HUES6 (cell line): ENCODE data around the gene KMT2C.
A peak's percentile ranks its signal among the peaks of the same experiment; 100 is the strongest.
"Not testable (repeated sequence)": the region's sequence is repeated elsewhere in the genome, so short reads cannot be mapped to it uniquely, and the experiment has no call there.

Experiments
- H3K27ac ChIP-seq: 2 replicates; pipeline ENCODE4 v1.7.0; 2013; ENCODE audit warnings: low read depth, mild to moderate bottlenecking, low read length, inconsistent platforms
- H3K27me3 ChIP-seq: 2 replicates; pipeline ENCODE4 v1.6.1; 2013; ENCODE audit warnings: low read length; ENCODE audit not compliant: control insufficient read depth, insufficient read depth
- H3K36me3 ChIP-seq: 2 replicates; pipeline ENCODE4 v1.6.1; 2013; ENCODE audit warnings: low read length; ENCODE audit not compliant: control insufficient read depth, insufficient read depth
- H3K4me1 ChIP-seq: 2 replicates; pipeline ENCODE4 v1.6.1; 2013; ENCODE audit warnings: low read length; ENCODE audit not compliant: control insufficient read depth, insufficient read depth
- H3K4me3 ChIP-seq: 2 replicates; pipeline ENCODE4 v1.5.1; 2013; ENCODE audit warnings: low read depth, low read length
- H3K9ac ChIP-seq: one replicate; pipeline ENCODE4 v1.6.1; 2013; ENCODE audit warnings: mild to moderate bottlenecking, low read length
- H3K9me3 ChIP-seq: 2 replicates; pipeline ENCODE4 v1.6.1; 2013; ENCODE audit warnings: low read depth, low read length; ENCODE audit not compliant: control insufficient read depth, insufficient read depth

The KMT2C gene

DNA sequence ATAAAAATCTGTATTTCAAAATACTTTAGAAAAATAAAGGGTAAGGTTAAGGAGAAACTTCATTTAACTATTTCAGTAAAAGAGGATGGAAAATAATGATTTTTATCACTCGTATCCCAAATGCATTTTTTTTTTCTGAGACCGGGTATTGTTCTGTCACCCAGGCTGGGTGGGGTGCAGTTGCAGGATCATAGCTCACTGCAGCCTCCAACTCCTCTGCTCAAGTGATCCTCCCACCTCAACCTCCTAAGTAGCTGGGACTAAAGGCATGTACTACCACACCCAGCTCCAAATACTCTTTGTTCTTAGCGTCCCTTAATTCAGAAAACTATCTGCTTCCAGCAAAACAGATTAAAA lies 11.8 kb downstream of the KMT2C start:
- peaks cover 25% of the 10 kb centered on the region for H3K9me3 ChIP-seq
- H3K36me3 ChIP-seq: peaks cover 9% of the 10 kb centered on the region; the same call in 1 of the 2 replicates
- no peaks in the 10 kb centered on the region for H3K27me3 ChIP-seq
- no peak overlapping the region for H3K4me3 ChIP-seq
- peaks cover 5% of the 10 kb centered on the region for H3K4me1 ChIP-seq
- no peak overlapping the region for H3K27ac ChIP-seq
- no peak overlapping the region for H3K9ac ChIP-seq

DNA sequence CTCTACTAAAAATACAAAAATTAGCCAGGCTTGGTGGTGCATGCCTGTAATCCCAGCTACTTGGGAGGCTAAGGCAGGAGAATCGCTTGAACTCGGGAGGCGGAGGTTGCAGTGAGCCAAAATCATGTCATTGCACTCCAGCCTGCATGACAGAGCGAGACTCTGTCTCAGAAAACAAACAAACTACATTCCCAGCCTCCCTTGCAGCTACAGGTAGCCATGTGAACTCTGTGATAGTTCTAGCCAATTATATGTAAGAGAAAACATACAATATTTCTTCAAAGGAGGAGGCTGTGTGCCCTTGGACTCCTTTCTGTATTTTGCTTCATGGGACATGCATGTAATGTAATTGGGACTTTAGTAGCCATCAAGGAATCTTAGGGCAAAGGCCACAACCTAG lies 12.6 kb downstream of the KMT2C start:
- not testable (repeated sequence) for H3K9ac ChIP-seq, H3K36me3 ChIP-seq, H3K27ac ChIP-seq, H3K4me1 ChIP-seq, H3K27me3 ChIP-seq, H3K4me3 ChIP-seq
- H3K9me3 ChIP-seq: peaks cover 25% of the 10 kb centered on the region

DNA sequence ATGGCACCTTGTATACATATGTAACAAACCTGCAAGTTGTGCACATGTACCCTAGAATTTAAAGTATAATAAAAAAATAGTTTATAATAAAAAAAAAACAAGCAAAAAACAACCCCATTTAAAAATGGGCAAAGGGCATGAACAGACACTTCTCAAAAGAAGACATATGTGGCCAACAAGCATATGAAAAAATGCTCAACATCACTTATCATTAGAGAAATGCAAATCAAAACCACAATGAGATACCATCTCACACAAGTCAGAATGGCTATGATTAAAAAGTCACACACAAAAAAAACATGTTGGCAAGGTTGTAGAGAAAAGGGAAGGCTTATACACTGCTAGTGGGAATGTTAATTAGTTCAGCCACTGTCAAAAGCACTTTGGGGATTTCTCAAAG lies 14.9 kb downstream of the KMT2C start:
- not testable (repeated sequence) for H3K27ac ChIP-seq, H3K4me1 ChIP-seq, H3K36me3 ChIP-seq, H3K4me3 ChIP-seq, H3K9ac ChIP-seq, H3K27me3 ChIP-seq
- H3K9me3 ChIP-seq: peaks cover 25% of the 10 kb centered on the region

DNA sequence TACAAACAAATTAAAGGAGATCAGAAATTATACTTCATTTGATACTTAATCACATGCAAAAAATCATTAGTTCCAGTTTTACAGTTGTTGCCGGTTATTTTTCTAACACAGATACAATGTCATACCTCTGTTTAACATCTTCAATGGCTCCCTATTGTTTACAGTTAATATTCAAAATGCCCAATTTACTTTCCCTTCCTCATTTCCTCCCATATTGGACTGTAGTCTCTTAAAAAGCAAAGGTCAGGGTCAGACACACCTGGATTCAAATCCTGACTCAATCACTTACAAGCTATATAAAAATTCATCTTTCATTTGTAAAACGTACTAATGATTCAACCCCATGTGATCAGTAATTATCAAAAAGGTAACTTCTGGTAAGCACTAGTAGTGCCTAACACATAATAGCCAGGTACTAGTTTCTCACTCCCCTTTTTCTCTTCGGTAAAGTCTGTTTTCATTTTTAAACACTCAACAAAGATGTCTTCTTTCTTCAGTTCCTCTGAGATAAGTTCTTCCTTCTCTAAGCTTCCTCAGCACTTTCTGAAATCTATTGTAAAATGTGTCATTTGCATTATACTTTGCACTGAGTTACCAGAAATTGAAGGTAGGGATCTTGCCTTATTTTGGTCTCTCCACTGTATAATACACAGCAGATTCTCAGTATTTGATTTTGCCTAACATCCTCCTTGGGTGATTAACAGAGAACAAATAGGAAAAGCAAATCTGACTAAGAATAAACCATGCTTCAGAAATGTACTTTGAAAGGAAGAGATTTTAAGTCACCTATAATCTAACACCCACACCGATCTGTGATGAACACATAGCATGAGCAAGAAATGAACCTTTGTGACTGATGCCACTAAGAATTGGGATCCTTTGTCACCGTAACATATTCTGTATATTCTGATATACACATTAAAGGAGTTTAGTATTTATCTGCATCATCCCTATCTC lies 16.1 kb downstream of the KMT2C start:
- peaks cover 9% of the 10 kb centered on the region; the same call in 1 of the 2 replicates for H3K36me3 ChIP-seq
- H3K27ac ChIP-seq: no peak overlapping the region

DNA sequence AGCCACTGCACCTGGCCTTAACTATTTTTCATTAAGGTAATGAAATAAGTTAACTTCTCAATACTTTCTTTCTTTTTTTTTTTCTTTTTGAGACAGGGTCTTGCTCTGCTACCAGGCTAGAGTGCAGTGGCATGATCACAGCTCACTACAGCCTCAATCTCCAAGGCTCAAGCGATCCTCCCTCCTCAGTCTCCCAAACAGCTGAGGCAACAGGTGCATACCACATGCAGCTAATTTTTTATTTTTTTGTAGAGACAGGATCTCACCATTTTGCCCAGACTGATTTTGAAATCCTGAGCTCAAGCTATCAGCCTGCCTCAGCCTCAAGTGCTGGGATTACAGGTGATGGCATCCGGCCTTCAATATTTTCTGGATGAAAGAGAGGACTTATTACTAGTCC lies 21.0 kb downstream of the KMT2C start:
- Histone ChIP-seq H3K36me3 (no peaks in the 10 kb centered on the region), H3K4me3 (no peak overlapping the region), H3K27me3 (no peaks in the 10 kb centered on the region), H3K27ac (no peak overlapping the region), H3K4me1 (no peaks in the 10 kb centered on the region; the same call in 1 of the 2 replicates), H3K9ac (no peak overlapping the region), H3K9me3 (peaks cover under 1% of the 10 kb centered on the region)

More for the DNA sequence above, 16.1 kb downstream of the KMT2C start:
- no peak overlapping the region for H3K4me3 ChIP-seq
- no peak overlapping the region for H3K9ac ChIP-seq
- peaks cover 25% of the 10 kb centered on the region for H3K9me3 ChIP-seq
- H3K4me1 ChIP-seq: no peaks in the 10 kb centered on the region
- no peaks in the 10 kb centered on the region for H3K27me3 ChIP-seq

DNA sequence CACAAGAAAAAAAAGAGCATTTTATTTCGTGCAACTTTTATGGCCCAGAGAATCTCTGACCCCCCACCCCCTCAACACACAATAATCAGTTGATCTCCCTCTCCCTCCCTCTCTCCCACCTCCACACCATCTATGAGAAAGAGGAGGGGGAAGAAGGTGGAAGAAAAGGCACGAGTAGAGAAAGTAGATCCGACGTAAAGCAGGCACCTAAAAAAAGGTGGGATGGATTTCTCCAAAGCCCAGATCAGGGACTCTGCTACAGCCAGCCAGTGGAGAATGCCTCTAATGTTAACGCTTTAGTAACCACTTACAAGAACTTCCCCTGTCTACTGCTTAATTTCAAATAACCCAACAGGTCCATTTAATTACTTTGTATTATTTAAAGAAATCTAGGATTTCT lies 24.4 kb downstream of the KMT2C start:
- peak overlapping the region; percentile 9 for H3K9ac ChIP-seq
- no peak overlapping the region for H3K27ac ChIP-seq
- no peaks in the 10 kb centered on the region for H3K36me3 ChIP-seq
- H3K27me3 ChIP-seq: no peaks in the 10 kb centered on the region
- H3K4me3 ChIP-seq: peak overlapping the region; percentile 46
- no peaks in the 10 kb centered on the region; the same call in 1 of the 2 replicates for H3K4me1 ChIP-seq
- peaks cover 12% of the 10 kb centered on the region for H3K9me3 ChIP-seq

DNA sequence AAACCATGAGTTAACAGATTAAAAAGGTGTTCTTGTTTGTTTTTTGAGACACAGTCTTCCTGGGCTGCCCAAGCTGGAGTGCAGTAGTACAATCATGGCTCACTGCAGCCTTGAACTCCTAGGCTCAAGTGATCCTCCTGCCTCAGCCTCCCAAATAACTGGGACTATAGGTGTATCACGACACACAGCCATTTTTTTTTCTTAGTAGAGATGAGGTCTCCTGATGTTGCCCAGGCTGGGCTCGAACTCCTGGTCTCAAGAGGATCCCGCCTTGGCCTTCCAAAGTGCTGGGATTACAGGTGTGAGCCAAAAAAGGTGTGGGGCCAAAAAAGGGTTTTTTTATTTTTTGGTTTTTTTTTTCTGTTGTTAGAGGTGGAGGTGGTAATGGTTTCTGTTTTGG lies 29.3 kb downstream of the KMT2C start:
- H3K4me1 ChIP-seq: no peaks in the 10 kb centered on the region
- no peaks in the 10 kb centered on the region for H3K27me3 ChIP-seq
- H3K27ac ChIP-seq: no peak overlapping the region
- H3K9ac ChIP-seq: no peak overlapping the region
- H3K9me3 ChIP-seq: peaks cover 49% of the 10 kb centered on the region
- H3K36me3 ChIP-seq: no peaks in the 10 kb centered on the region
- no peak overlapping the region for H3K4me3 ChIP-seq

DNA sequence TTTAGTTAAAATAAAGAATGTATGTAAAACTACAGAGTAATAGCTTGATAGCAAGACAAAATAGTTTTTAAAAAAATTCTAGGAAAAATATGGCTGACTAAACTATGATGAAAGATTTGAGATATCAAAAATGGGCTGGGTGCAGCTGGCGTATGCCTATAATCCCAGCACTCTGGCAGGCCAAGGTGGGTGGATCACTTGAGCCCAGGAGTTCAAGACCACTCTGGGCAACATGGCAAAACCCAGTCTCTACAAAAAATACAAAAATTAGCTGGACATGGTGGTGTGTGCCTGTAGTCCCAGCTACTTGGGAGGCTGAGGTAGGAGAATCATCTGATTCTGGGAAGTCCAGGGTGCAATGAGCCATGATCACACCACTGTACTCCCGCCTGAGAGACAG lies 29.8 kb downstream of the KMT2C start:
- H3K9me3 ChIP-seq: peaks cover 49% of the 10 kb centered on the region
- H3K36me3 ChIP-seq, H3K4me3 ChIP-seq, H3K4me1 ChIP-seq, H3K27ac ChIP-seq, H3K27me3 ChIP-seq, H3K9ac ChIP-seq: not testable (repeated sequence)

DNA sequence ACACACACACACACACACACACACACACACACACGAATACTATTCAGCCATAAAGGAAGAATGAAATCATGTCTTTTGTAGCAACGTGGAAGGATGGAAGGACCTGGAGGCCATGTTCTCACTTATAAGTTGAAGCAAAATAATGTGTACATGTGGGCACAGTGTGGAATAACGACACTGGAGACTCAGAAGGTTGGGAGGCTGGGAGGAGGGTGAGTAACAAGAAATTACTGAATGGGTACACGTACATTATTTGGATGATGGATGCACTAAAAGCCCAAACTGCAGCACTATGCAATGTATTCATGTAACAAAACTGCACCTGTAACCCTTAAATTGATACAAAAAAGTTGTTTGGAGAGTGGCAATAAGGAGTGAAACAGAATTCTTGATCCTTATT lies 32.1 kb downstream of the KMT2C start:
- H3K9me3 ChIP-seq: peaks cover 46% of the 10 kb centered on the region
- no peaks in the 10 kb centered on the region for H3K27me3 ChIP-seq
- H3K27ac ChIP-seq: no peak overlapping the region

DNA sequence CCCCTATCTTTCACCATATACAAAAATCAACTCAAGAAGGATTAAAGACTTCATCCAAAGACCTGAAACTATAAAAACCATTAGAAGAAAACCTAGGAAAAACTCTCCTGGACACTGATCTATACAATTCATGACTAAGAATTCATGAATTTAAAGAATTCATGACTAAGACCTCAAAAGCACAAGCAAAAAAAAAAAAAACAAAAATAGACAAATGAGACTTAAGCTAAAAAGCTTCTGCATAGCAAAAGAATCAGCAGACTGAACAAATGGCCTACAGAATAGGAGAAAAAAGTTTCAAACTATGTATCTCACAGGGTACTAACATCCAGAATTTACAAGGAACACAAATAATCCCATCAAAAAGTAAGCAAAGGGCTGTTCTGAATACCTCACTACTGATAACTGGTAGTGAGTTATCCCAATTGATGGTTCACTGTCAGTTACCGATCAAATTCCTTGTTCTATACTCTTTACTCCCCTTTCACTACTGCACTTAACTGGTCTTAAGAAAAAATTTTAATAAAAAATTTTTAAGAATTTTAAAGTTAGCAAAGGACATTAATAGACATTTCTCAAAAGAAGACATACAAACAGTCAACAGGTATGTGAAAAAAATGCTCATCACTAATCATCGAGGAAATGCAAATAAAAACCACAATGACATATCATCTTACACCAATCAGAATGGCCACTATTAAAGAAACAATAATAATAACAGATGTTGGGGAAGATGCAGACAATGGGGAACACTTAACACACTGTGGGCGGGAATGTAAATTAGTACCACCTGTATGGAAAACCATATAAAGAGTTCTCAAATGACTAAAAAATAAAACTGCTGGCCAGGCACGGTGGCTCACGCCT lies 33.2 kb downstream of the KMT2C start:
- Histone ChIP-seq H3K4me3 (no peak overlapping the region), H3K27ac (no peak overlapping the region), H3K9me3 (peaks cover 46% of the 10 kb centered on the region), H3K4me1 (peaks cover 3% of the 10 kb centered on the region; the same call in 1 of the 2 replicates), H3K36me3 (no peaks in the 10 kb centered on the region), H3K9ac (no peak overlapping the region), H3K27me3 (no peaks in the 10 kb centered on the region)

More for the DNA sequence above, 32.1 kb downstream of the KMT2C start:
- peaks cover 3% of the 10 kb centered on the region; the same call in 1 of the 2 replicates for H3K4me1 ChIP-seq
- H3K4me3 ChIP-seq: no peak overlapping the region
- no peak overlapping the region for H3K9ac ChIP-seq
- H3K36me3 ChIP-seq: no peaks in the 10 kb centered on the region

DNA sequence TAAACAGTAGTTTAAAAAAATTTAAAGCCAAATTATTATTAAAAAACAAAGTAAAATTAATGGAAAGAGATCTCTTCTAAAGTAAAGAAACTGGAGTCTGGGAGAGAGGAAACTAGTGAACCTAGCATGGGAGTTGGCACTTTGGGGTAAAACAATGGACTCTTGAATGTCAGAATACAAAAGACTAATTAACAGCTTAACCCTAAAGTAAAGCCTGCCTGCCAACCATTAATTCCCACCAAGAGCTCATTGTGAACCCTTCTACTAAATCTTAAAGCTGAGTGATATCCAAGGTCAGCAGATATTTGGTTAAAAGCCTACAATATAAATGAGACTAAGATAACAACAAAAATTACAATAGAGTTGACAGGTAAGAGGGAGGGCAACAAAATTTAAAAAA lies 36.5 kb downstream of the KMT2C start:
- peaks cover 20% of the 10 kb centered on the region for H3K9me3 ChIP-seq
- H3K36me3 ChIP-seq: no peaks in the 10 kb centered on the region
- H3K4me1 ChIP-seq: peaks cover 3% of the 10 kb centered on the region; the same call in 1 of the 2 replicates
- no peaks in the 10 kb centered on the region for H3K27me3 ChIP-seq
- H3K9ac ChIP-seq: no peak overlapping the region
- no peak overlapping the region for H3K27ac ChIP-seq
- H3K4me3 ChIP-seq: no peak overlapping the region
